Ishikawa (cell line): Measurements from ENCODE around the gene TMEM225B.

Experiments
- CEBPB ChIP-seq: IDR thresholded peaks from 2 replicates; pipeline ENCODE4 v1.6.1; 2012
- CREB1 ChIP-seq: IDR thresholded peaks from 2 replicates; pipeline ENCODE4 v1.6.1; 2012; ENCODE audit warnings: low read depth
- EGR1 ChIP-seq: IDR thresholded peaks from 2 replicates; pipeline ENCODE4 v1.6.1; 2012
- EP300 ChIP-seq: IDR thresholded peaks from 2 replicates; pipeline ENCODE4 v1.6.1; 2012; ENCODE audit warnings: borderline replicate concordance
- FOXM1 ChIP-seq: IDR thresholded peaks from 2 replicates; pipeline ENCODE4 v1.6.1; 2012; ENCODE audit warnings: low read depth, borderline replicate concordance
- NFIC ChIP-seq: IDR thresholded peaks from 2 replicates; pipeline ENCODE4 v1.6.1; 2012
- RAD21 ChIP-seq: IDR thresholded peaks from 2 replicates; pipeline ENCODE4 v1.6.1; 2012; ENCODE audit warnings: low read depth
- TAF1 ChIP-seq: IDR thresholded peaks from 2 replicates; pipeline ENCODE4 v1.6.1; 2012; ENCODE audit warnings: low read depth, mild to moderate bottlenecking
- TCF12 ChIP-seq: IDR thresholded peaks from 2 replicates; pipeline ENCODE4 v1.6.1; 2012; ENCODE audit warnings: low read depth
- TEAD4 ChIP-seq: IDR thresholded peaks from 2 replicates; pipeline ENCODE4 v1.6.1; 2012
- YY1 ChIP-seq: IDR thresholded peaks from 2 replicates; pipeline ENCODE4 v1.6.1; 2012; ENCODE audit warnings: low read depth
- ZBTB7A ChIP-seq: IDR thresholded peaks from 2 replicates; pipeline ENCODE4 v1.6.1; 2012; ENCODE audit warnings: low read depth
- TF ChIP-seq, protein P1 (sequence below): IDR thresholded peaks from 2 replicates; pipeline ENCODE4 v1.6.1; 2012; ENCODE audit warnings: low read depth, mild to moderate bottlenecking
- TF ChIP-seq, protein P2 (sequence below): IDR thresholded peaks from 2 replicates; pipeline ENCODE4 v1.6.1; 2012
- TF ChIP-seq, protein P3 (sequence below): IDR thresholded peaks from 2 replicates; pipeline ENCODE4 v1.6.1; 2012

The TMEM225B gene

DNA sequence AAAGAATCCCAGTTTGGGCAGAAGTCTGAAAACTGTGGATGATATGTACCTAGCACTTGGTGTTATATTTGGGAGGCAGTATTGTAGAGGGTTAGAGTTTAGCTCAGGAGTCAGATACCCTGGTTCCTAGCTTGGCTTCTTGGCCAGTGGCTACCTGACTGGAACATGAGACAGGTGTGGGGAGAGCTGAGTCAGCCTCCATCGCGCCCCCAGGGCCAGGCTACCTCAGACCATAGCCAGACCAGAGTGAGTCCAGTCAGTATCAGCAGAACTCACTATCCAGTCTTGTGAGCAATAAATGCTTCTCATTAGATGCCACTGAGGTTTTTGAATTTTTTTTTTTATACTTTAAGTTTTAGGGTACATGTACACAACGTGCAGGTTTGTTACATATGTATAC, 55.7 kb downstream of the TMEM225B start:
- TF ChIP-seq CEBPB (no peak), FOXM1 (no peak), TEAD4 (no peak), TAF1 (no peak), YY1 (no peak), NFIC (no peak), CREB1 (no peak), TCF12 (no peak), EP300 (no peak), ZBTB7A (no peak), EGR1 (no peak), RAD21 (no peak)
- TF ChIP-seq, protein P1, sequence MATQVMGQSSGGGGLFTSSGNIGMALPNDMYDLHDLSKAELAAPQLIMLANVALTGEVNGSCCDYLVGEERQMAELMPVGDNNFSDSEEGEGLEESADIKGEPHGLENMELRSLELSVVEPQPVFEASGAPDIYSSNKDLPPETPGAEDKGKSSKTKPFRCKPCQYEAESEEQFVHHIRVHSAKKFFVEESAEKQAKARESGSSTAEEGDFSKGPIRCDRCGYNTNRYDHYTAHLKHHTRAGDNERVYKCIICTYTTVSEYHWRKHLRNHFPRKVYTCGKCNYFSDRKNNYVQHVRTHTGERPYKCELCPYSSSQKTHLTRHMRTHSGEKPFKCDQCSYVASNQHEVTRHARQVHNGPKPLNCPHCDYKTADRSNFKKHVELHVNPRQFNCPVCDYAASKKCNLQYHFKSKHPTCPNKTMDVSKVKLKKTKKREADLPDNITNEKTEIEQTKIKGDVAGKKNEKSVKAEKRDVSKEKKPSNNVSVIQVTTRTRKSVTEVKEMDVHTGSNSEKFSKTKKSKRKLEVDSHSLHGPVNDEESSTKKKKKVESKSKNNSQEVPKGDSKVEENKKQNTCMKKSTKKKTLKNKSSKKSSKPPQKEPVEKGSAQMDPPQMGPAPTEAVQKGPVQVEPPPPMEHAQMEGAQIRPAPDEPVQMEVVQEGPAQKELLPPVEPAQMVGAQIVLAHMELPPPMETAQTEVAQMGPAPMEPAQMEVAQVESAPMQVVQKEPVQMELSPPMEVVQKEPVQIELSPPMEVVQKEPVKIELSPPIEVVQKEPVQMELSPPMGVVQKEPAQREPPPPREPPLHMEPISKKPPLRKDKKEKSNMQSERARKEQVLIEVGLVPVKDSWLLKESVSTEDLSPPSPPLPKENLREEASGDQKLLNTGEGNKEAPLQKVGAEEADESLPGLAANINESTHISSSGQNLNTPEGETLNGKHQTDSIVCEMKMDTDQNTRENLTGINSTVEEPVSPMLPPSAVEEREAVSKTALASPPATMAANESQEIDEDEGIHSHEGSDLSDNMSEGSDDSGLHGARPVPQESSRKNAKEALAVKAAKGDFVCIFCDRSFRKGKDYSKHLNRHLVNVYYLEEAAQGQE = no peak
- TF ChIP-seq, protein P2, sequence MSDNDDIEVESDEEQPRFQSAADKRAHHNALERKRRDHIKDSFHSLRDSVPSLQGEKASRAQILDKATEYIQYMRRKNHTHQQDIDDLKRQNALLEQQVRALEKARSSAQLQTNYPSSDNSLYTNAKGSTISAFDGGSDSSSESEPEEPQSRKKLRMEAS = no peak
- TF ChIP-seq, protein P3, sequence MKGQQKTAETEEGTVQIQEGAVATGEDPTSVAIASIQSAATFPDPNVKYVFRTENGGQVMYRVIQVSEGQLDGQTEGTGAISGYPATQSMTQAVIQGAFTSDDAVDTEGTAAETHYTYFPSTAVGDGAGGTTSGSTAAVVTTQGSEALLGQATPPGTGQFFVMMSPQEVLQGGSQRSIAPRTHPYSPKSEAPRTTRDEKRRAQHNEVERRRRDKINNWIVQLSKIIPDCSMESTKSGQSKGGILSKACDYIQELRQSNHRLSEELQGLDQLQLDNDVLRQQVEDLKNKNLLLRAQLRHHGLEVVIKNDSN = no peak
